HG02884 (cell line): Measurements from ENCODE around the gene ABTB2.
A peak's percentile ranks its signal among the peaks of the same experiment; 100 is the strongest.
"Not testable (repeated sequence)": the region's sequence is repeated elsewhere in the genome, so short reads cannot be mapped to it uniquely, and the experiment has no call there.

Experiments used
- ATAC-seq: cut with Tn5 transposase; IDR thresholded peaks from one replicate; pipeline ENCODE4 v1.9.1; 2021; ENCODE audit warnings: mild to moderate bottlenecking, moderate library complexity; ENCODE audit not compliant: unreplicated experiment

ABTB2 gene

DNA sequence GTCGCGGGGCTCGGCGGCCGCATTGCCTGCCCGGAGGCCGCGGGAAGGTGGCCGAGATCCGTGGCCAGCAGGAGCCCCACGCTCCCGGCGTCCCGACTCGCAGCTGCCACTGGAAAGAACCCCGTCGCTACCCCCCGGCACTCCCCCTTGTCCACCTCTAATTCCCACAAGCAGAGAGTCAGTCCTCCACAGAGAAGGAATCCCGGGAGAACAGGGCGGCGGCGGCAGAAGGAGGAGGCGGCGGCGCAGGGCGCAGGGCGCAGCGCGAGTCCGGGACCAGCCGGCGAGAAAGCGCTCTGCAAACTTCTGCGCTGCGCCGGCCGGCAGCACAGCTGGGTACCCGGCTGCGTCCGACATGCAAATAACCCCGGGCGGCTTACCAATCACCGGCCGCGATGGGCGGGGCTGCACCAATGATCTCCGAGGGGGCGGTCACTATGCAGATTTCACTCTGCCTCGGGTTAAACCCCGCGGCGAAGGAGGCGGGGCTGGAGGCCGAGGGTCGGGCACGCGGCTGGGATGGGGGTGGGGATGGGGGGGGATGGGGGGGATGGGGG, at the start of gene ABTB2:
ABTB2 (minus strand) TSS at position 310 of the 557 bp plus-strand sequence.
- peak; percentile 89 for ATAC-seq

DNA sequence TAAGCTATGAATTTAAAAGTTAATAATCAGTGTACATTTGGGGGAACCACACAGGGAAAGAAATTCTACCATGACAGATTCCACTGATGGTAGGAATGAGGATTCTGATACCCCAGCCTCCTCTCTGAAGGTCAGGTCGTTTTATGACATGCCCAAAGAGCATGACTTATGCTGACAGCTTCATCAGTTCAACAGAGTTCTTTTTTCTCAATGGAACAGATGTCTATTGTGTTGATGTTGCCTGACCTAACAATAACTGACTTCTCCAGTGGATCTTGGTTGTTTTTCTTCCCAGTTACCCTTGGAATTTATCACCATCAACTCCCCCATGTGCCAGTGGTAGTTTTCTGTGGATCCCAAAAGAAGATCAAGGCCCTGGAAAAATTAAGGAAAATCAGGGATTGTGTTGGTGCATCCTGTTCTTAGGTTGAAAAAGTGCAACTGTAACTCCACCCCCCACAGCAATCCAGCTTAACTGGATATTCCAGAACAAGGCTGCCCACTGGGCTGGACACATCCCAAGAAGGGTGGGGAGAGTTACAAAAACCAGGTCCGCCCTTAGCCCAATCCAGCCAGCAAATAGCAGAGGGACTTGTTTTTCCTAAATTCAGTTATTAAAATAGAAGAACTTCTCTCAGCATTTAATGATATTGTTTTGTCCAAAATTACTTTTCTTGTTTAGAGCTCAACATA, 49.5 kb upstream of the ABTB2 start:
- ATAC-seq = no peak

DNA sequence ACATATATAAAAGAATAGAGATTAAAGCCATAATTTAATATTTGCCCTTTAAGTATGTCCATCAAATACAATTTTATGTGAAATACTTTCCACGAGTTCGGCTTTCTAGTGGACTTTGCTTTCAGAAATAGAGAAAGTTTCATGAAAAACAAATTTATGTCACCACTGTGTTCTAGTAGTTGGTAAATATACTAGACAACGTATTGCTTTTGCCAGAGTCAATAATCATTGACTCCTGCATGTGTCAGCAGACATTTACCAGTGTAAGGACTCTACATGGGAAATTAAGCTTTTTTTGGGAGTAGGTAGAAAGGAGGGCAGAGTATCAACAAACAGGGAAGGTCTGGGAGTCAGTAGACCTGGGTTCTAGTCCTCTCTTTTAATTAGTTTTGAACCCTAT, 48.6 kb upstream of the ABTB2 start:
- no peak for ATAC-seq

DNA sequence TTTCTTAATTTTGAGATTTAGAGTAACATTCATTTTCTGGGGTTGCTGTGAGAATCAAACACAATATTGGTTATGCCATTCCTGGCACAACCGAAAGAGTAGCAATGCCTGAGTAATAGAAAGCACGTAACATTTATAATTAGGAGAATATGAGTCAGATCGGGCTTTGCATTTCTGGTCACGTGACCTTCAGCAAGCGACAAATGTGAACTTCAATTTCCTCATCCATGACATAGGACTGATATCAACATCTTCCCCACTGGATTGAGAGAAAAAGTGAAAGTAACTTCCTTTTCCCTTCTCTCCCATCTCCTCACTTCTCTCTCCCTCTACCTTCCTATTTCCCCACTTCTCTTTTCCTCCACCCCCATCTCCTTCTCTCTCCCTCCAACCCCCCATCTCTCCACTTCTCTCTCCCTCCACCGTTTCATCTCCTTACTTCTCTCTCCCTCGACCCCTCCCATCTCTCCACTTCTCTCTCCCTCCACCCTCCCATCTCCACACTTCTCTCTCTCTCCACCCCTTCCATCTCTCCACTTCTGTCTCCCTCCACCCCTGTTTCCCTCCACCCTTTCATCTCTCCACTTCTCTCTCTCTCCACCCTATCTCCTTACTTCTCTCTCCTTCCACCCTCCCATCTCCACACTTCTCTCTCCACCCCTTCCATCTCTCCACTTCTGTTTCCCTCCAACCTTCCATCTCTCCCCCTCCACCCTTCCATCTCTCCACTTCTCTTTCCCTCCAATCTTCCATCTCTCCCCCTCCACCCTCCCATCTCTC, 47.5 kb upstream of the ABTB2 start:
- no peak for ATAC-seq

DNA sequence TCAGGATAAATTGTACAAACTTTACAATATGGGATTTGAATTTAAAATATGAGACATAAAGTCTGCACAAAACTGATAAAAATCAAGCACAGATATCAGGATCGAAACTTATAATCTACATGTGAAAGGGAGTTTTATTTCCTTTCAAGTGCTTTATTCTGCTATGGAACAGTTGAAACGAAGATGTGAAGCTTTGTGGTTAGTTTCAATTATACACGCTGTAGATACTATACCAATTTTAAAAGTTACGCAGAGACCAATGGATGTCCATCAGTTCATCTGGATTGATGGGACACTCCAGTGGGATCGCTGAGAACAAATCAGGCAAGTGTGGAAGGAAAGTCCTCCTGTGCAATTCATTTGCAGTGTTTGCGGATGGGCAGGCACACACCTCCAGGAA, 46.5 kb upstream of the ABTB2 start:
- ATAC-seq = no peak

DNA sequence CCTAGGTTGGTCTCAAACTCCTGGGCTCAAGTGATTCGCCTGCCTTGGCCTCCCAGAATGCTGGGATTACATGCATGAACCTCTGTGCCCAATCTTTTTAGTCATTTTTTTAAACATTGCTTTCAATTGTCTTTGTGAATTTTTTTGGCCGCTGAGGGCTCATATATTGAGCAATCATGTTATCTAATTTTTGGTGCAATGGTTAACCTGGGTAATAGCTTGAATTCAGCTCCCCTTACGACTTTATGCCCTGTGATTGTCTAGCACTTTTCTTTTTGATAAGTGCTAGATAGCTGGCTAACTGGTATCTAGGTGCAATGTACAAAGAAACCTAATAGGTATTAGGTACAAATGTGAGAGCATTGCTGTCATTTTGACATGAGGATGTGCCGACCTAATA, 45.6 kb upstream of the ABTB2 start:
- no peak for ATAC-seq

DNA sequence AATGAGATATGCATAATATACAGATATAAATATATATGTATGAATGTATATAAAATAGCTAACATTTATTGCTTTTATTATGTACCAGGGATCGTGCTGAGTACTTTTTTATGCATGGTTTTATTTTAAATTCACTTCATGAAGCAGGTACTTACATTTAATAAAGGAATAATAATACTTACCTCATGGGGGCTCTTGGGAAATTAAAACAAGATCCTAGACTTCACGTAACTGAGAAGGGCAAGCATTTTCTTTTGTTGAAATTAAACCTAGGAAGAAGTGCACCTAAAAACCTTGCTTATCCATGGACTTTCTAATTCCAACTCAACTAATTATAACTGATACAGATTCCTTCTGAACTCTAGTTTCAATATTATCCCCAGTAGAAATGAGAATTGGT, 40.0 kb upstream of the ABTB2 start:
- ATAC-seq = no peak

DNA sequence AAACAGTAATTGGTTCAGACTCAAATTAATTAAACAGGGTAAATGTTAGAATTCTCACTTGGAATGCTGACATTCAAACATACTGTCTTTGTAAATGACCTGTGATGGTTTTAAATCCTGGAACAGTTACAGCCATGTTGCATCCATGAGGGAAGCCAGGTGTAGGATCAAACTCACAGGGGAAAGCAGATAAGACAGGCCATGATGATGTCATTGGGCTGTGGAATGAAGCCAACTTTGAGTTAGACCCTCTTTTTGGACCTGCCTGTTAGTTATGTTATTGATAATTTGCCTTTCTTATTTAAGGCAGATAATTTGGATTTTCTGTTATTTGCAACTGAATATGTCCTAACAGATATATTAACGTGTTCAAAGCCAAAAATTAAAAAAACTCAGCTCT, 39.3 kb upstream of the ABTB2 start:
- no peak for ATAC-seq

DNA sequence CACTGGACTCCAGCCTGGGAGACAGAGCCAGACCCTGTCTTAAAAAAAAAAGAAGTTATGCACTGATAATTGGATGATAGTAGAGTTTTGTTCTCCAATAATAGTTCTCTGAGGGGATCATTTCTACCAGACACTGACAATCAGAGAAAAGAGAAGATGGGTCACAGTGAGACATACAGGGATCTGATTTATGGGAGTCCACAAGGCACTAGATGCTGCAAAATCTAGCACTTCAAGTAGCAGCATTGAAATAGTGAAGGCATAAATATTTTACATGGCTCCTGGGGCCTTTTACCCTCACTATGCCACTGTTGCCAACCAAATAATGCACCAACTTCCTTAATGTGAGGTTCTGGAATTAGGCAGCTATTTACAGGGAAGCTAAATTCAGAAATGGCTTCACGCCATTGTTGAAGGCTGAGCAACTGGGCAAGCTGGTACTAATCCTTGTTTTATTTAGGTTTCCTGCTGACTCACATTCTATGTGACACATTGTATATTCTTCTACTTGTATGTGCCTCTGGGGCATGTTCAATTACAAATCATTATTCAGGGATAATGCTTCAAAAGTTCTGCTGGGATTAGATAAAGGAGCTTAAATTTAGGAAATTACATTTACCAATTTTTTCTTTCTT, 38.2 kb upstream of the ABTB2 start:
- no peak for ATAC-seq

DNA sequence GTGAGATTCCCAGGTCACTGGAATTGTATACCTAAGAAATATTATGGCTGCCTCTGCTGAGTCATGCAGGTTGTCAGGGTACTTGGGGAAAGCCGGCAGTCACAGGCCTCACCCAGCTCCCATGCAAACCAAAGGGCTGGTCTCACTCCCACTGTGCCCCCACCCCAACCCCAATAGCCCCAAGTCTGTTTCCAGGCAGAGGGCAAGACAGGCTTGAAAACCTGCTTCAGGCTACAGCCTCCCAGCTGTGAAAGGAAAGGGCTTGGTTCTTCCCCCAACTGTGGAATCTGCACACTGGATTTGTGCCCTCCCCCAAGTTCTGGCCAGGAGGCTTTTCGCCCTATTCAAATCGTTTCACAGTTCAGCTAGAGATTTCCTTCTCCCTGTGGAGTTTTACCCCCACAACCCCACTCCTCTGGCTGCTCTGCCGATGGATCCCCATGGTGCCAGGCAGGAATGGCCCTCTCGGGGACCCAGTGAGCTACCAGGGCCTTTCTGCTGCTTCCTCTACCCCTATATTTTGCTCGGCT, 37.0 kb upstream of the ABTB2 start:
- ATAC-seq = no peak

DNA sequence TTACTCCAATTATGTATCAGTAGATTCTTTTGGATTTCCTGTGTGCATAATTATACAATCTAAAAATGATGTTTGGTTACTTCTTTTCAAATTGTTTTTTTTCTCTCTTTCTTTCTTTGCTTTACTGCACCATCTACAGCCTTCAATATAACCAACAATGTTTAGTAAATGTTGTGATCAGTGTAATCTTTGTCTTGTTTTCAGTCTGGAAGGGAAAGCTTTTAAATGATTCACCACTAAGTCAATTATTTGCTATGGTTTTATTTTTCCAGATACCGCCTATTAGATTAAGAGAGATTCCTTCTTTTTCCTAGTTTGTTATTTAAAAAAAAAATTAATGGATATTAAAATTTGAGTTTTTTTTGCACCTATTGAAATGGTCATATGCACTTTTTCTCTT, 29.8 kb upstream of the ABTB2 start:
- ATAC-seq = no peak

DNA sequence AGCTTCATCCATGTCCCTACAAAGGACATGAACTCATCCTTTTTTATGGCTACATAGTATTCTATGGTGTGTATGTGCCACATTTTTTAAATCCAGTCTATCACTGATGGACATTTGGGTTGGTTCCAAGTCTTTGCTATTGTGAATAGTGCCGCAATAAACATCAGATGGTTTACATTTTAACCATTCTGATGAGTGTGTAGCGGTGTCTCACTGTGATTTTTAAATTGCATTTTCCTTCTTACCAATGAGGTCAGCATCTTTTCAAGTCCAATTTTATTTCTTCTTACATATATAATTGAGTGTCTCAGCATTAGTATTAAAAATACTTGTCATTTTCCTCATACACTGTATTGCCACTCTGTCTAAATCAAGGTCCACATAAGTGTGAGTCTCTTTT, 28.5 kb upstream of the ABTB2 start:
- not testable (repeated sequence) for ATAC-seq

DNA sequence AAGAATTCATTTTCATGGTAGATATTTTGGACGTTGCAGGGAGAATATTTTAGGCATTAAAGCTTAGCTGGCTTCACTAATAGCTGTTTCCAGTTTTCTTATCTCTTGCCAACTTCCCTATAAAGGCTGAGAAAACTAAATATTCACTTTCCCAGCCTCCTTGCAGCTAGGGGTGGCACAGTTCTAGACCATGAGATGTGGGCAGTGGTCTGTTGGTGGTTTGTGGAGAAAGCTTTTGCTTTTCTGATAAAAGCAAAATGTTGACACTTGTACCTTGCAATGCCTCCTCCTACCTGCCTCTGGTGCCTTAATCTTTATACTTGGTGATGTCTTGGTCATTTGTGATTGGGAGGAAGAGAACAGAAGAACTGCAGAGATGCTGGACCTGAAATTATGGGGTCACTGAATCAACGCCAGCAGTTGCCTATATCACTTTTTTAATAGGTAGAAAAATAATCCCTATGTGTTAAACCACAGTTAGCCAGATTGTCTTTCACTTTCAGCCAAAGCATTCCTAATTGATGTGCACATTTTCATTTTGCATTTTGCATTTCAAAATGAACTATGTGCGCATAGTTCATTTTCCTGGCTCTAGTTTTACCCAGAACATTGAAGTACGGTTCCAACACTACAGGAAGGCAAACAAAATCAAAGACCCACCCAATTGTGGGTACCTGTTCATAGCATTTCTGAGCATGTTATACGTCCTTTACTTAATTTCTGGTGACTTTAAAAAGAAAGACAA, 24.9 kb upstream of the ABTB2 start:
- ATAC-seq = no peak

DNA sequence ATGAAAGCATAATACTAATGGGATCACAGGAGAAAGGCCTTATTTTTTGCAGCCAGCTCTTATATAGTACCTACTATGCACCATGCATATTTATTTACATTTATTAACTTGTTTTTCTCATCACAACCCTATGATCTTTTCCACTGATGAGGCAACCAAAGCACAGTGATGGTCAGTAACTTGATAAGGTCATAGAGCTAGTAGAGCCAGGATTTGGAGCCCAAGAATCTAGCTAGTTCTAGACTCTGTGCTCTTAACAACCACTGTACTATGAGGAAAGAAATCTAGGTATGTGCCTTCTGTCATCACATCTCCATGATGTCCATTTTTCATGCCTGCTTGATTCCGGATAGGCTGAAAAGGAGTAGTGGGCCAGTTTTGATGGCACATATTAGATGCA, 24.0 kb upstream of the ABTB2 start:
- ATAC-seq = no peak

DNA sequence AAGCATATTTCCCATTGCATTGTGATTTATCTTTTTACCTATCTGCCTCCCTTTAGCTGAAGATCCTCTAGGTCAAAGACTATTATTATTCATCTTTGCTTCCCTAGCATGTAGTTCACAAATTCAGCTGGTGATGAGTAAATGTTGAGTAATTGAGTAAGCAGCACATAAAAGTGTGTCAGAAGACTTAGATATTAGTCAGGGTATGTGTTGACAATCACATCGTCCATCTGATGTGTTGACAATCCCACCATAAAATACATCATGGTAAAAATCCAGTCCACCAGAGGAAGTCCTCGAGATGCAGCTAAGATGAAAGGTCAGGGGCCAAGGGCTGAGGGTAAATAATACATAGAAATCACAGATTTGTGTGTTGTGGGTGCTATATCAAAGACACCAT, 22.9 kb upstream of the ABTB2 start:
- no peak for ATAC-seq

DNA sequence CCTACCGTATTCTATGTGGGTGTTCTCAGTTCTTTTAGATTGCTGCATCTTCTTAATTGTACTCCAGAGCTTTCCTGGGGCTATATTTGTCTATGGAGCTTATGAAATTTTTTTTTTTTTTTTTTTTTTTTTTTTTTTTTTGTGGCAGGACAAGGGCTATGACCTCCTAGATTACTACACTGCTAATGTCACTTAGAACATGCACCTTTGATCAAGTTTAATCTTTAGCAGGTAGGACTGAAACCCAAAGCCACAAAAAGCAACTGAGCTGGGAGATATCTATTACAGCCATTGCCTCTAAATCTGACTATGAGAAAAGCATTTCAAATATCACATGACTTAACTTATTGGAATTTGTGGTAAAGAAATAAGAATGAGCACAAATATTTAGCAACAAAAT, 21.7 kb upstream of the ABTB2 start:
- ATAC-seq = no peak

DNA sequence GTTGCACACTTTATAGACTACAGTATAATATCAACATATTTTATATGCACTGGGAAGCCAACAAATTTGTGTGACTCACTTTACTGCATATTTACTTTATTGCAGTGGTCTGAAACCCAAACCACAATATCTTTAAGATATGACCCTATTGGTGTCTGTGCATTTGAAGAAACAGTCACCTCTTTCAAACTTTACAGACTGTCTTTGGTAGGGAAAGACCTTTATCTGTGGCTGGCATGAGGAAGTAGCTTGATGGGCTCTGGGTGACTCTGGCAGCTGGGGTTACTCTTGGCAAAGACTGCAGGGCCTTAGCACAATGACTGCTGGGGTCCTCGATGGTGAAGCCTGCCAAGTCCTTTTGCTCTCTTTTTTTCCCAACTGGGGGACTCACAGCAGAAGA, 21.3 kb upstream of the ABTB2 start:
- ATAC-seq = no peak

DNA sequence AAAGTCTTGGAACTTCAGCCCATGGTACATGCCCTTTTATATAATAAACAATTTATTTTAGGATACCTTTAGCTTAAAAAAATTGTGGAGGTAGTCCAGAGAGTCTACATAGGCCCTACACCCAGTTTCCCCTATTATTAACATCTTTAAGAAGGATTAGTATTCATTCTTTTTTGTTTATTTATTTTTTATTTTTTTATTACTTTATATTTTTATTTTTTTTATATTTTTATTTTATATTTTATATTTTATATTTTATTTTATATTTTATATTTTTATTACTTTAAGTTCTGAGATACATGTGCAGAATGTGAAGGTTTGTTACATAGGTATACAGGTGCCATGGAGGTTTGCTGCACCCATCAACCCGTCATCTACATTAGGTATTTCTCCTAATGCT, 15.9 kb upstream of the ABTB2 start:
- no peak for ATAC-seq

DNA sequence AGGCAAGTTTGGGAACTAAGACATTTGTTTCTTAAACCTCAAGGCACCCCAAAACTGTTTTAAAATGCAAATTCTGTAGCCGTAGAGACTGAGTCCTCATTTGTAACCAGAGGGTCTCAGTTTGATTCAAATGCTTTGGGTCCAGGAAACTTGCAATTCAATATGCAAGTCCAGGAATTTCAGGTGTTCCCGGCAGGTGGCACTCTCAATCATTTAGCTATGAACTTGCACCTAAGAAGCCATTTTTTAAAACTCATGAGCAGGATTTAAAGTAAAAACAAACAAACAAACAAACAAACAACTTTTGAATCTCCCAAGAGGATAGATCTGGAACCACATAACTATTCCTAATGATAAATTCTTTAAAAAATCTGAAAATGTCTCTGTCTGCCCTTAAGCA, 8.7 kb upstream of the ABTB2 start:
- no peak for ATAC-seq

DNA sequence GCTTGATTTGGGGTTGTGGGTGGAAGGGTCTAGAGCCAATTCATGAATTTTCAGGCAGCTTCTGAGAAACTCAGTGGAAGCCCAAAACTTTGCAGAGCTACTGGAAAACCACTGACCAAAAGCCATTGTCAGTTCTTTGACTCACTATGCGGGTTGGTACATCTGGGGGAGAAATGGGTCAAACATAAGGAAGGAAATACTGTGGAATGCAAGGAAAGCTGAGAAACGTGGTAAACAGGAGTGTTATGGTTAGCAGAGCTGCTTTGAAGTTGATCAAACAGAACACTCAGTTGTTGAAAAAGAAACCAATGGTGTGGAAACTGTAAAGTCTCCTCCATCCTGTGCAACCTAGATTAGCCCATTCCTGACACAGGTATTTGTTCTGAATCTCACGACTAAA, 6.3 kb upstream of the ABTB2 start:
- ATAC-seq = no peak
